NCI-H345 (cell line): ENCODE results near the gene NOTCH2.

Source experiments
- DNase-seq: peaks from one replicate; lab custom pipeline; 2025; lab: John Stamatoyannopoulos, UW

Gene NOTCH2

GRCh38 chr1:119874186-119874585 lies 195.3 kb downstream of the NOTCH2 start:
- no peak for DNase-seq

DNA sequence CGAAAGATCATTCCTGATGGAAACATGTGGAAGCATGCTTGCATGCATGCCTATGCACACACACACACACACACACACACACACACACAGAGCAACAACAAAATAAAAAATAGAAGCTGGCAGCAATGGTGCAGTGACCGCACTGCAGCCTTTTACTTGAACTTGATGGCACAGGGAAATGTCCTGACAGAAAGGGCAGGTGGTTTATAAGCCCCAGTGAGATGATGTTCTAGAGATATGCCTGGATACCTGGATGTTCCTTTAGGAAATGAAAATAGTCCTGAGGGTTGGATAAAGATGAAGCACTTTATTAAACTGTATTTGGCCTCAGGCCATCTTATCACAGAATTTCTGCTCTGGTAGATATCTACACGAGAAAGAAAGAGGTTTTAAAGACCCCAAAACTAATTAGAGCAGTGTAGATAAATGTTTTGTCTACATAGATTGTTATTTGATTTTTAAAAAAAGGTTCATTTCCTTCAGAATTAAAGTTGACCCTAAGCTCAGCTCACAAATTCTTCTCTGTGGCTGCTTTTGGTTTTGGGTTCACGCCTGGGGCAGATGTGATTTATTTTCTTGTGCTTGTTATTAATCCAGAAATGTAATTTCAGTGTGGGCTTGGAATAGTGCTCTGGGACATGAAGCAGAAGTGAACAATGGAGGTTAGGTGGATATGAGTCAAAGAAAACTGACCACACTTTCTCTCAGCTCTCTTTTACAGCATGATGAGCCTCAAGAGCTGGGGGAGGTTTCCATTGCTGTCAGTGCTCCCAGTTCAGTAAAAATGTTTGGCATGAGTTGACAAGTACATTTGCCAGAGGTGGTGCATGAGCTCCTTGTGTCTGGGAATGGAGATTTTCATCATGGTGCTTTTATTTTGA lies 196.1 kb downstream of the NOTCH2 start:
- no peak for DNase-seq

DNA sequence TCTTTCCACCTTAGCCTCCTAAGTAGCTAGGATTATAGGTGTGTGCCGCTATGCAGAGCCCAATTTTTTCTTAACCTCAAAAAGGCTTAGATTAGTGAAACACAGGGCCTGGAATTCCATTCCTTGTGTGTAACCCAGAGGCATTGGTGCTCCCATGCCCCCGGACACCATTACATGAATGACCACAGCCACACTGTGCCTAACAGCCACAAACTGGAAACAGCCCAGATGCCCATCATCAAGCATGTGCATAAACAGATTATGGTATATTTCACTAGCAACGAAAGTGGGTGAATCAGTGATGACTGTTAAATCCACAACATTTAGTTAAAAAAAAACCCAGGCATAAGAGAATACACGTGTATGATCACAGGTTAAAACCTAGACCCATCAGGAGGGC lies 197.6 kb downstream of the NOTCH2 start:
- DNase-seq: no peak

DNA sequence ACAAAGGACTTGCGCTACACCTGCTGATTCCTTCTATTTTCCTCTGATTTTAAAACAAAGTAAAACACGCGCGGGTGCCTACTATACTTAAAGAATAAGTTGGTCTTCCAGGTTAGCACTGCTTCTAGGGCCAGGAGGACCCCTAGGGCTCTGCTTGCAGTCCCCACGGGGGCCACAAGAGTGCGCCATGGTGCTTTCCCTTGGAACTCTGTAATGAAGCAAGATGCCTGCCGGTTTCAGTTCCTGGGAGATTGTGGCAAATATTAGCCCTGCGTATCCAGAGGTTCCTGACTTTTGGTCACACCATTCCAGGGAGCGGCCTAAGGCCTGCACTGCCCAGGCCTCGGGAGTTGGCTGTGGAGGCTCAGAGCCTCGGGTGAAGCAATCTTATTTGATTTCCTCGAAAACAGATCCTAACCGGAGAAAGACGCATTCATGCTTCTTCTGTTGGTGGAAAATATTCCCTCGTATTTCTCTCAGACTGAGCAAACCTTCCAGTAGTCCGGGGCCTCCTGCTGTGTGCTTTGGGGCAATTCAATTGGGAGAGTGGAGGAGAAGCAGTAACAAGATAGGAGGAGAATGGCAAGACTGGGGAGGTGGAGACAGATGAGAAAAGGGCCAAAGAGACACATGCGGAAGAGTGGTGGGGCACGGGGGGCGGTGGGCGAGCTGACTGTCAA lies 198.4 kb downstream of the NOTCH2 start:
- DNase-seq: peak; percentile 73

DNA sequence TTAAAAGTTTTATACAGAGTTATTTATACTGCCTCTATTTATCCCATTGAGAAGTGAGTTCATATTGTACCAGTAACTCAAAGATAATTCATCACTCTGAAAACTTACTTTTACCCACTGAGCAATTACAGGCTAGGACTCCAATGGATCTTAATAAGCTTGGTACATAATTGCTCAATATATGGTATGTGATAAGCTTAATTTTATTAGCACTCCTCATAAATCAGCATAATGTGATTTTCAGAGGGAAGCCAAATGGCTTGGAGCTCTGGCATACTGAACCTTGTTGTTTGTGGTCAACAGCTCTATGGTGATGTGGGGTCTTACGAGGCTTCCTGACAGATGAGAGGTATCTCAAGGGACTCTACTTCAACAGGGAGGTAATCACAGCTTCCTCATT lies 199.5 kb downstream of the NOTCH2 start:
- no peak for DNase-seq

- DNase-seq: no peak
These were observed 201.3 kb downstream of the NOTCH2 start for GRCh38 chr1:119868176-119868575.

DNA sequence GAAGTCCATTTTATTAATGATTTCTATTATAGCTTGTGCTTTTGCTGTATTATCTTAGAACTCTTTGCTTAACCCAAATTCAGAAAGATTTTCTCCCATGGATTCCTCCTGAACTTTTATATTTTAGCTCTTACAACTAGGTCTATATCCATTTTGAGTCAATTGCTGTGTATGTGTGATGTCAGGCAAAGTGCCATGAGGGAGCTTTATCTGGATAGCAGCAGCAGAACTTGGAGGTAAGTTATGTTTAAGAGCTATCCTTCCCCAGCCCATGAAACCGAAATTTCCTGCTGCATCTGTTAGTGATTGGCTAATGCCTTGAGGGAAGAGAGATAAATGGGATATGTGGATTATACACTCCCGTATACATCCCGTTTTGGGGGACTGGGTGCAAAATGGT lies 203.0 kb downstream of the NOTCH2 start:
- no peak for DNase-seq

DNA sequence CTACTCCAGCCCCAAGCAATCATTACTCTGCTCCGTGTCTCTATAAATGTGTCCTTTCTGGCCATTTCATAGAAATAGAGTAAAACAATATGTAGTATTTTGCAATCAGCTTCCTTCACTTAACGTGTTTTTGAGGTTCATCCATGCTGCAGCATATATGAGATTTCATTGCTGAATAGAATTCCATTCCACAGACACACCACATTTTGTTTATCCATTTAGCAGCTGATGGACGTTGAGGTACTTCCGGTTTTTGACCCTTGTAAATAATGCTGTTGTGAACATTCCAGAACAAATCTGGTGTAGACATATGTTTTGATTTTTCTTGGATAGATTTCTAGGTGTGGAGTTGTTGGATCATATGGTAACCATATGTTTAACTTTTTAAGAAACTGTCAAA lies 203.8 kb downstream of the NOTCH2 start:
- no peak for DNase-seq

DNA sequence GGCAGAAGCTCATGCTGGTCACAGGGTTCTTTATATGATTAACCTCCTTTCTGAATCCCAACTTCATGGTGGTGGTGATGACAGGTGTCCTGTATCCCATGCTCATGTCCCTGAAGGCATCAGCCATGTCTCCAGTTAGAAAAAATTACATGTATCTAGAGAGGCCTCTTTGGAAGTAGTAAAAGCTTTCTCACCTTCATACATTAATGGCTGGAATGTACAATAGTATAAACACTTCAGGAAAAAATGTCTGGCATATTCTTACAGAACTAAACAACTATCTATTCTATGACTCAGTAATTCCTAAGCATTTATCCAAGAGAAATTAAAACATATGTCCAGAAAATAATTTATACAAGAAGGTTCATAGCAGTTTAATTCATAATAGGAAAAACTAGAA lies 207.2 kb downstream of the NOTCH2 start:
- no peak for DNase-seq
